H1 (cell line): ENCODE data around the gene TMEM108.

Experiments
- ATF3 ChIP-seq: IDR thresholded peaks from 2 replicates; pipeline ENCODE4 v1.6.1; 2011; ENCODE audit warnings: low read depth, mild to moderate bottlenecking, low read length; ENCODE audit not compliant: insufficient read depth
- CTCF ChIP-seq, 3 experiments: IDR thresholded peaks; 1 replicate in 2 of 3; 2 replicates in 1 of 3; pipeline versions ENCODE4 v1.5.1 to v1.6.1; 2011; ENCODE audit warnings: low read length in 3 of 3, mild to moderate bottlenecking in 3 of 3, inconsistent platforms in 2 of 3, low read depth in 1 of 3, moderate library complexity in 1 of 3; ENCODE audit not compliant: insufficient read depth in 1 of 3; ENCODE audit errors: control extremely low read depth in 1 of 3
- EGR1 ChIP-seq: IDR thresholded peaks from 2 replicates; pipeline ENCODE4 v1.6.1; 2011; ENCODE audit warnings: low read depth, low read length, borderline replicate concordance
- FOSL1 ChIP-seq: IDR thresholded peaks from 2 replicates; pipeline ENCODE4 v1.6.1; 2011; ENCODE audit warnings: mild to moderate bottlenecking, low read depth, low read length, moderate library complexity; ENCODE audit not compliant: insufficient read depth
- HDAC6 ChIP-seq: IDR thresholded peaks from one replicate; pipeline ENCODE4 v1.7.1; 2012; ENCODE audit warnings: low read depth, mild to moderate bottlenecking, inconsistent platforms, low read length, moderate library complexity
- MAX ChIP-seq: IDR thresholded peaks from 2 replicates; pipeline ENCODE4 v1.6.1; 2012; ENCODE audit warnings: inconsistent platforms
- NRF1 ChIP-seq: IDR thresholded peaks from 2 replicates; pipeline ENCODE4 v1.6.1; 2011; ENCODE audit warnings: mild to moderate bottlenecking, low read depth, low read length, improper control_type of control experiment
- PHF8 ChIP-seq: fragments of 200-600 bp; sonication (generic); conservative IDR thresholded peaks from 2 replicates; pipeline ENCODE4 v1.7.1; 2012; ENCODE audit warnings: low read depth, mild to moderate bottlenecking, inconsistent platforms, low read length, moderate library complexity
- POLR2A ChIP-seq, 2 experiments: IDR thresholded peaks; 1 replicate in 1 of 2; 2 replicates in 1 of 2; pipeline ENCODE4 v1.6.1; 2011; ENCODE audit warnings: low read depth in 2 of 2, low read length in 2 of 2, mild to moderate bottlenecking in 2 of 2; ENCODE audit errors: control extremely low read depth in 1 of 2
- POLR2AphosphoS5 ChIP-seq: IDR thresholded peaks from 2 replicates; pipeline ENCODE4 v1.6.1; 2011; ENCODE audit warnings: low read depth, low read length
- SIX5 ChIP-seq: IDR thresholded peaks from 2 replicates; pipeline ENCODE4 v1.6.1; 2011; ENCODE audit warnings: mild to moderate bottlenecking, low read depth, low read length
- SP2 ChIP-seq: IDR thresholded peaks from 2 replicates; pipeline ENCODE4 v1.6.1; 2012; ENCODE audit warnings: mild to moderate bottlenecking, low read length, inconsistent platforms

GRCh38 chr3:133444423-133444774 lies 406.2 kb downstream of the TMEM108 start:
- TF ChIP-seq MAX, result no peak
- no peak for TF ChIP-seq CTCF (IDR thresholded peaks at IDR 0.05; ENCODE audit: control extremely low read depth in 1 of 3, insufficient read depth in 1 of 3, low read depth in 1 of 3, low read length in 3 of 3)
- TF ChIP-seq POLR2A (IDR thresholded peaks at IDR 0.05; ENCODE audit: control extremely low read depth in 1 of 2, low read depth in 2 of 2, low read length in 2 of 2), result no peak
- no peak for TF ChIP-seq ATF3
- TF ChIP-seq NRF1, result no peak
- no peak for TF ChIP-seq PHF8
- no peak for TF ChIP-seq SP2
- TF ChIP-seq HDAC6, result no peak
- TF ChIP-seq POLR2AphosphoS5, result no peak
- no peak for TF ChIP-seq EGR1
- no peak for TF ChIP-seq SIX5
- TF ChIP-seq FOSL1, result no peak
